Nephron (organoid): ENCODE measurements around the gene LORICRIN.

Experiments
- H3K27ac Mint-ChIP-seq, 3 experiments: 2 replicates each; pipeline ENCODE4 v1.8.0; 2020; ENCODE audit warnings: mixed read lengths in 3 of 3, mild to moderate bottlenecking in 2 of 3, moderate library complexity in 1 of 3
- H3K27me3 Mint-ChIP-seq: 2 replicates; pipeline ENCODE4 v1.8.0; 2021; ENCODE audit warnings: low read depth, mild to moderate bottlenecking, moderate library complexity, mixed read lengths
- H3K36me3 Mint-ChIP-seq: 2 replicates; pipeline ENCODE4 v1.8.0; 2020; ENCODE audit warnings: low read depth, mixed read lengths
- H3K4me1 Mint-ChIP-seq: 2 replicates; pipeline ENCODE4 v1.8.0; 2020; ENCODE audit warnings: mixed read lengths
- H3K4me3 Mint-ChIP-seq, 3 experiments: 2 replicates each; pipeline ENCODE4 v1.8.0; 2020; ENCODE audit warnings: mild to moderate bottlenecking in 3 of 3, mixed read lengths in 3 of 3, moderate library complexity in 2 of 3
- H3K9me3 Mint-ChIP-seq: 2 replicates; pipeline ENCODE4 v1.8.0; 2020; ENCODE audit warnings: mixed read lengths
- CTCF ChIP-seq, 3 experiments: fragments of 200-600 bp; sonication (generic); IDR thresholded peaks; one replicate each; pipeline ENCODE4 v1.5.0; 2021; ENCODE audit warnings: antibody characterized with exemption in 3 of 3; ENCODE audit not compliant: unreplicated experiment in 3 of 3

Gene LORICRIN

GRCh38 chr1:153250166-153250565 lies 9.3 kb upstream of the LORICRIN start:
- Mint-ChIP-seq H3K9me3 (no peaks in the 10 kb centered on the region), H3K4me3 (no peak overlapping the region), H3K27me3 (peaks cover 32% of the 10 kb centered on the region), H3K4me1 (no peaks in the 10 kb centered on the region), H3K36me3 (no peaks in the 10 kb centered on the region), H3K27ac (no peak overlapping the region)
- TF ChIP-seq CTCF (IDR thresholded peaks at IDR 0.05; ENCODE audit: unreplicated experiment in 3 of 3) = no peak

GRCh38 chr1:153251087-153251486 lies 8.4 kb upstream of the LORICRIN start:
- Mint-ChIP-seq H3K9me3 (no peaks in the 10 kb centered on the region), H3K36me3 (no peaks in the 10 kb centered on the region), H3K27me3 (peaks cover 33% of the 10 kb centered on the region), H3K27ac (no peak overlapping the region), H3K4me3 (no peak overlapping the region), H3K4me1 (no peaks in the 10 kb centered on the region)
- no peak for TF ChIP-seq CTCF (IDR thresholded peaks at IDR 0.05; ENCODE audit: unreplicated experiment in 3 of 3)

GRCh38 chr1:153251562-153251961 lies 7.9 kb upstream of the LORICRIN start:
- no peaks in the 10 kb centered on the region for H3K4me1 Mint-ChIP-seq
- H3K27ac Mint-ChIP-seq = no peak overlapping the region
- no peak overlapping the region for H3K4me3 Mint-ChIP-seq
- H3K9me3 Mint-ChIP-seq = no peaks in the 10 kb centered on the region
- TF ChIP-seq CTCF (IDR thresholded peaks at IDR 0.05; ENCODE audit: unreplicated experiment in 3 of 3) = no peak
- H3K36me3 Mint-ChIP-seq = no peaks in the 10 kb centered on the region
- H3K27me3 Mint-ChIP-seq = peaks cover 35% of the 10 kb centered on the region

DNA sequence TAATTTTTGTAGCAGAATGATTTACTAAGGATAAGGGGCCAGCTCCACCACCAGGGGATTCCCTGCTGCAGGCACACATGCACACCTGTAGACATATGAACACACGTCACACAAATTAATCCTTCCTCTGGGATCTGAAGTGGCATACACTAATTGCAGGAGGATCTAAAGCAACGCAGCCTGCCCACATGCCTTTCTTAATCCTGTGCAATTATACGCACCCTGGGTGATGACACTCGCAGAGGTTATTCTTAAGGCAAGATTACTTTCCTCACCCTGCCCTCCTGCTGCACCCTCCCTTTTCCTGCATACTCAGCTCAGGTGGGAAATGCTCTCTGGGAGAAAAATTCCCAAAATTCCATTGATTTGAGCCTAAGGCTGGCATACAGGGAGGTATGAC lies 7.5 kb upstream of the LORICRIN start:
- Mint-ChIP-seq H3K36me3 (no peaks in the 10 kb centered on the region), H3K27me3 (peaks cover 35% of the 10 kb centered on the region), H3K4me1 (no peaks in the 10 kb centered on the region), H3K27ac (no peak overlapping the region), H3K9me3 (no peaks in the 10 kb centered on the region), H3K4me3 (no peak overlapping the region)
- TF ChIP-seq CTCF (IDR thresholded peaks at IDR 0.05; ENCODE audit: unreplicated experiment in 3 of 3) = no peak

GRCh38 chr1:153253076-153253475 lies 6.4 kb upstream of the LORICRIN start:
- Mint-ChIP-seq H3K4me1 (no peaks in the 10 kb centered on the region), H3K27me3 (peaks cover 37% of the 10 kb centered on the region), H3K36me3 (no peaks in the 10 kb centered on the region), H3K4me3 (no peak overlapping the region), H3K27ac (no peak overlapping the region), H3K9me3 (no peaks in the 10 kb centered on the region)
- TF ChIP-seq CTCF (IDR thresholded peaks at IDR 0.05; ENCODE audit: unreplicated experiment in 3 of 3) = no peak

- Mint-ChIP-seq H3K4me3 (no peak overlapping the region), H3K27me3 (peaks cover 39% of the 10 kb centered on the region), H3K36me3 (no peaks in the 10 kb centered on the region), H3K4me1 (no peaks in the 10 kb centered on the region), H3K27ac (no peak overlapping the region), H3K9me3 (no peaks in the 10 kb centered on the region)
- no peak for TF ChIP-seq CTCF (IDR thresholded peaks at IDR 0.05; ENCODE audit: unreplicated experiment in 3 of 3)
These were observed 5.8 kb upstream of the LORICRIN start for GRCh38 chr1:153253693-153254092.
